WTC11 (cell line): ENCODE measurements around the gene STAB1. TPM values are rescaled to one million over a fixed set of nuclear protein-coding genes. Genes with fewer than 3 reads are reported as not detected.

ENCODE experiments used
- ATAC-seq: fragments of 200-7000 bp; cut with Tn5 transposase; 2 replicates; pipeline ENCODE4 v1.10.0; 2021; ENCODE audit warnings: mild to moderate bottlenecking, moderate library complexity
- CTCF ChIA-PET: fragments of 300-600 bp; sonication (Branson Sonifier 250); formaldehyde crosslinking; loops from one replicate; lab custom pipeline; 2021; ENCODE audit warnings: antibody characterized with exemption; lab: Charles Lee
- POLR2A ChIA-PET: fragments of 350-600 bp; sonication (Branson Sonifier 250); formaldehyde crosslinking; loops from one replicate; lab custom pipeline; 2021; ENCODE audit warnings: antibody characterized with exemption; lab: Charles Lee
- DNase-seq: peaks from one replicate; pipeline ENCODE4 v3.0.0; 2021; ENCODE audit warnings: low spot score
- H3K27ac Mint-ChIP-seq: 2 replicates; pipeline ENCODE4 v1.8.0; 2021; ENCODE audit warnings: mixed read lengths
- H3K27me3 Mint-ChIP-seq: 2 replicates; pipeline ENCODE4 v1.8.0; 2021; ENCODE audit warnings: low read depth, mild to moderate bottlenecking, moderate library complexity, mixed read lengths
- H3K36me3 Mint-ChIP-seq: 2 replicates; pipeline ENCODE4 v1.8.0; 2021; ENCODE audit warnings: mixed read lengths
- H3K4me1 Mint-ChIP-seq: 2 replicates; pipeline ENCODE4 v1.8.0; 2022; ENCODE audit warnings: mixed read lengths
- H3K4me3 Mint-ChIP-seq: 2 replicates; pipeline ENCODE4 v1.8.0; 2021; ENCODE audit warnings: mild to moderate bottlenecking, moderate library complexity, mixed read lengths
- H3K9me3 Mint-ChIP-seq: 2 replicates; pipeline ENCODE4 v1.8.0; 2021; ENCODE audit warnings: mixed read lengths
- ATF1 ChIP-seq: sonication (generic); formaldehyde crosslinking; IDR thresholded peaks from 2 replicates; pipeline ENCODE4 v1.8.1; 2023; ENCODE audit warnings: mild to moderate bottlenecking, moderate library complexity, missing genetic modification reagents
- CBFB ChIP-seq: sonication (generic); formaldehyde crosslinking; IDR thresholded peaks from 2 replicates; pipeline ENCODE4 v1.8.1; 2022; ENCODE audit warnings: mild to moderate bottlenecking, low read depth, missing genetic modification reagents
- E2F5 ChIP-seq: sonication (generic); formaldehyde crosslinking; IDR thresholded peaks from 2 replicates; pipeline ENCODE4 v1.8.1; 2022; ENCODE audit warnings: mild to moderate bottlenecking, moderate library complexity, missing genetic modification reagents
- ETV6 ChIP-seq: sonication (generic); formaldehyde crosslinking; IDR thresholded peaks from 2 replicates; pipeline ENCODE4 v1.8.1; 2022; ENCODE audit warnings: mild to moderate bottlenecking, missing genetic modification reagents
- GABPB1 ChIP-seq: sonication (generic); formaldehyde crosslinking; IDR thresholded peaks from 2 replicates; pipeline ENCODE4 v1.8.1; 2023; ENCODE audit warnings: mild to moderate bottlenecking, missing genetic modification reagents
- GRHL2 ChIP-seq: fragments of 250-450 bp; sonication (Bioruptor Pico); IDR thresholded peaks from 2 replicates; pipeline ENCODE4 v1.8.0; 2022; ENCODE audit warnings: mild to moderate bottlenecking, moderate library complexity; ENCODE audit not compliant: insufficient replicate concordance, severe bottlenecking
- IRF2 ChIP-seq: sonication (generic); formaldehyde crosslinking; IDR thresholded peaks from 2 replicates; pipeline ENCODE4 v1.8.0; 2022; ENCODE audit warnings: low read depth, missing genetic modification reagents, borderline replicate concordance
- JAZF1 ChIP-seq: fragments of 250-450 bp; sonication (Bioruptor Pico); IDR thresholded peaks from 2 replicates; pipeline ENCODE4 v1.9.0; 2021; ENCODE audit warnings: moderate library complexity, mild to moderate bottlenecking, inconsistent platforms
- PRRX2 ChIP-seq: fragments of 250-450 bp; sonication (Bioruptor Pico); IDR thresholded peaks from 2 replicates; pipeline ENCODE4 v1.8.0; 2021; ENCODE audit warnings: mild to moderate bottlenecking
- RORB ChIP-seq: fragments of 250-450 bp; sonication (Bioruptor Pico); IDR thresholded peaks from 2 replicates; pipeline ENCODE4 v1.9.0; 2021; ENCODE audit warnings: mild to moderate bottlenecking
- TCF7 ChIP-seq: sonication (generic); formaldehyde crosslinking; IDR thresholded peaks from 2 replicates; pipeline ENCODE4 v1.8.0; 2022; ENCODE audit warnings: mild to moderate bottlenecking, low read depth, missing genetic modification reagents, moderate library complexity
- TP53 ChIP-seq: sonication (generic); formaldehyde crosslinking; IDR thresholded peaks from 2 replicates; pipeline ENCODE4 v1.8.1; 2023; ENCODE audit warnings: mild to moderate bottlenecking, missing genetic modification reagents
- ZBTB21 ChIP-seq: sonication (generic); formaldehyde crosslinking; IDR thresholded peaks from 2 replicates; pipeline ENCODE4 v1.8.1; 2023; ENCODE audit warnings: mild to moderate bottlenecking, missing genetic modification reagents, borderline replicate concordance
- ZNF232 ChIP-seq: sonication (generic); formaldehyde crosslinking; IDR thresholded peaks from 2 replicates; pipeline ENCODE4 v1.8.0; 2022; ENCODE audit warnings: mild to moderate bottlenecking, missing genetic modification reagents
- ZNF281 ChIP-seq: sonication (generic); formaldehyde crosslinking; IDR thresholded peaks from 2 replicates; pipeline ENCODE4 v1.8.0; 2023; ENCODE audit warnings: mild to moderate bottlenecking, missing genetic modification reagents
- ZNF416 ChIP-seq: fragments of 250-450 bp; sonication (Bioruptor Pico); IDR thresholded peaks from 2 replicates; pipeline ENCODE4 v1.9.0; 2021; ENCODE audit warnings: mild to moderate bottlenecking, inconsistent platforms
- ZNF532 ChIP-seq: fragments of 250-450 bp; sonication (Bioruptor Pico); IDR thresholded peaks from 2 replicates; pipeline ENCODE4 v1.9.0; 2021; ENCODE audit warnings: mild to moderate bottlenecking, borderline replicate concordance
- total RNA-seq: library from RNA; stranded (reverse); gene quantifications from 3 replicates; pipeline ENCODE4 v1.2.3, GENCODE V29; 2021
- TF ChIP-seq, protein P1 (sequence below): fragments of 250-450 bp; sonication (Bioruptor Pico); IDR thresholded peaks from 2 replicates; pipeline ENCODE4 v1.9.0; 2021; ENCODE audit warnings: moderate library complexity, mild to moderate bottlenecking, inconsistent platforms, borderline replicate concordance

Gene STAB1
- total RNA-seq, 1 experiment from 2014 or later: 1.9 TPM

DNA sequence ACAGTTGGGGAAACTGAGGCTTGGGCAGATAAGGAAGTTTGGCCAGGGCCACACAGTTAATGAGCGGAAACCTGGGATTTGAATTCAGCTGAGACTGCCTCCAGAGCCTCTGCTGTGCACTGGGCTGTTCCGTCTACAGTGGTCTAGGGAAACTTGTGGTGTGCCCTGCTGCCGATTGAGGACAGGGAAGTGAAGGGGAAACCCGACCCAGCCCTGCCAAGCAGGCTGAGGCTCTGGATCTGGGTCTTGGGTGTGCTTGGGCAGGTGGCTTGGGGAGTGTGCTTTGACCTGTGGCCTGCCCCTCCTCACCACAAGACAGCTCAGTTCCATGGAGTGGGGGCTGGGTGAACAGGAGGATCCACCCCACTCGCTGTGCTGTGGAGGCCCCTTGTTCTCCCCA is 22.1 kb upstream of the STAB1 start:
- ATAC-seq (no peak), DNase-seq (no peak)
- H3K27me3 Mint-ChIP-seq: no peaks in the 10 kb centered on the region
- H3K27ac Mint-ChIP-seq: no peak overlapping the region
- no peak for TF ChIP-seq E2F5
- TF ChIP-seq ZNF232 (CRISPR knock-in tag): no peak
- TF ChIP-seq ATF1 (CRISPR knock-in tag): no peak
- TF ChIP-seq TP53 (CRISPR knock-in tag): no peak
- no peak for TF ChIP-seq ZNF416 (CRISPR knock-in tag)
- no peak for TF ChIP-seq ZNF281 (CRISPR knock-in tag)
- TF ChIP-seq GABPB1 (CRISPR knock-in tag): no peak
- TF ChIP-seq, protein P1, sequence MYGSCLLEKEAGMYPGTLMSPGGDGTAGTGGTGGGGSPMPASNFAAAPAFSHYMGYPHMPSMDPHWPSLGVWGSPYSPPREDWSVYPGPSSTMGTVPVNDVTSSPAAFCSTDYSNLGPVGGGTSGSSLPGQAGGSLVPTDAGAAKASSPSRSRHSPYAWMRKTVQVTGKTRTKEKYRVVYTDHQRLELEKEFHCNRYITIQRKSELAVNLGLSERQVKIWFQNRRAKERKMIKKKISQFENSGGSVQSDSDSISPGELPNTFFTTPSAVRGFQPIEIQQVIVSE (CRISPR knock-in tag): no peak
- no peak for TF ChIP-seq JAZF1 (CRISPR knock-in tag)
- TF ChIP-seq ZNF532 (CRISPR knock-in tag): no peak
- TF ChIP-seq PRRX2 (CRISPR knock-in tag): no peak
- TF ChIP-seq ETV6 (CRISPR knock-in tag): no peak
- no peak for TF ChIP-seq RORB (CRISPR knock-in tag)
- no peak for TF ChIP-seq ZBTB21 (CRISPR knock-in tag)
- TF ChIP-seq GRHL2 (CRISPR knock-in tag): no peak
- TF ChIP-seq IRF2 (CRISPR knock-in tag): no peak
- TF ChIP-seq TCF7 (CRISPR knock-in tag): no peak
- TF ChIP-seq CBFB (CRISPR knock-in tag): no peak
- TF ChIP-seq, all 79 proteins: peak for 0
- CTCF ChIA-PET: interaction anchor here (1.8 kb wide), 1 partner anchor 17 kb away, joined by 10 read pairs; no protein-coding TSS in a partner anchor
- no peaks in the 10 kb centered on the region for H3K4me1 Mint-ChIP-seq
- H3K4me3 Mint-ChIP-seq: no peak overlapping the region
- no peaks in the 10 kb centered on the region for H3K9me3 Mint-ChIP-seq
- POLR2A ChIA-PET: interaction anchor here (0.6 kb wide), 1 partner anchor 99 kb away, joined by 3 read pairs; no protein-coding TSS in a partner anchor
- H3K36me3 Mint-ChIP-seq: peaks cover 54% of the 10 kb centered on the region
